ENCODE measurements around the gene IL20RA. TPM values are rescaled to one million over a fixed set of nuclear protein-coding genes. Genes with fewer than 3 reads are reported as not detected.

Gene IL20RA
- total and polyA plus RNA-seq, 2 experiments from 2014 or later: 0.71 to 0.86 TPM

GRCh38 chr6:137028912-137029311 lies 15.9 kb downstream of the IL20RA start:
- H3K36me3 ChIP-seq: no peaks in the 10 kb centered on the region
- no peaks in the 10 kb centered on the region for H3K9me3 ChIP-seq (ENCODE audit: low read depth)
- TF ChIP-seq CTCF (IDR thresholded peaks at IDR 0.05; ENCODE audit: low read depth, low read length): no peak
- no peak overlapping the region for H3K27ac ChIP-seq
- no peaks in the 10 kb centered on the region for H3K27me3 ChIP-seq
- DNase-seq (ENCODE audit: low read depth in 1 of 2, low spot score in 1 of 2): no peak
- no peaks in the 10 kb centered on the region for H3K4me1 ChIP-seq (ENCODE audit: low read depth)
- H3K4me3 ChIP-seq: no peak overlapping the region

GRCh38 chr6:137025786-137026730 lies 18.7 kb downstream of the IL20RA start:
- no peaks in the 10 kb centered on the region for H3K4me1 ChIP-seq (ENCODE audit: low read depth)
- TF ChIP-seq CTCF (IDR thresholded peaks at IDR 0.05; ENCODE audit: low read depth, low read length): no peak
- no peak for DNase-seq (ENCODE audit: low read depth in 1 of 2, low spot score in 1 of 2)
- H3K27ac ChIP-seq: no peak overlapping the region
- H3K4me3 ChIP-seq: no peak overlapping the region
- no peaks in the 10 kb centered on the region for H3K27me3 ChIP-seq
- H3K9me3 ChIP-seq (ENCODE audit: low read depth): no peaks in the 10 kb centered on the region
- no peaks in the 10 kb centered on the region for H3K36me3 ChIP-seq

- H3K4me3 ChIP-seq: no peak overlapping the region
- H3K4me1 ChIP-seq (ENCODE audit: low read depth): no peaks in the 10 kb centered on the region
- H3K27ac ChIP-seq: no peak overlapping the region
- no peaks in the 10 kb centered on the region for H3K27me3 ChIP-seq
- DNase-seq (ENCODE audit: low read depth in 1 of 2, low spot score in 1 of 2): no peak
- H3K9me3 ChIP-seq (ENCODE audit: low read depth): no peaks in the 10 kb centered on the region
- TF ChIP-seq CTCF (IDR thresholded peaks at IDR 0.05; ENCODE audit: low read depth, low read length): no peak
- H3K36me3 ChIP-seq: no peaks in the 10 kb centered on the region
Observed at GRCh38 chr6:137024237-137024990, 20.4 kb downstream of the IL20RA start.

GRCh38 chr6:137020776-137021175 lies 24.0 kb downstream of the IL20RA start:
- TF ChIP-seq CTCF (IDR thresholded peaks at IDR 0.05; ENCODE audit: low read depth, low read length): no peak
- Histone ChIP-seq H3K27ac (no peak overlapping the region), H3K36me3 (no peaks in the 10 kb centered on the region), H3K27me3 (no peaks in the 10 kb centered on the region), H3K9me3 (ENCODE audit: low read depth) (no peaks in the 10 kb centered on the region), H3K4me1 (ENCODE audit: low read depth) (peaks cover 14% of the 10 kb centered on the region), H3K4me3 (no peak overlapping the region)
- no peak for DNase-seq (ENCODE audit: low read depth in 1 of 2, low spot score in 1 of 2)

- Histone ChIP-seq H3K27me3 (no peaks in the 10 kb centered on the region), H3K9me3 (ENCODE audit: low read depth) (no peaks in the 10 kb centered on the region), H3K27ac (no peak overlapping the region), H3K4me3 (no peak overlapping the region), H3K4me1 (ENCODE audit: low read depth) (peaks cover 14% of the 10 kb centered on the region), H3K36me3 (no peaks in the 10 kb centered on the region)
- DNase-seq (ENCODE audit: low read depth in 1 of 2, low spot score in 1 of 2): no peak
- no peak for TF ChIP-seq CTCF (IDR thresholded peaks at IDR 0.05; ENCODE audit: low read depth, low read length)
Observed at GRCh38 chr6:137019476-137020272, 25.1 kb downstream of the IL20RA start.

Data from cardiac muscle cell (in vitro differentiated cells and primary cell).